ENCODE results near the gene DTNA.
"Not testable (repeated sequence)": the region's sequence is repeated elsewhere in the genome, so short reads cannot be mapped to it uniquely, and the experiment has no call there.

DTNA gene

GRCh38 chr18:34718610-34719009 is 8.5 kb downstream of the DTNA start:
- Histone ChIP-seq H3K79me2 (ENCODE audit: low read length) (no peaks in the 10 kb centered on the region), H4K20me1 (ENCODE audit: insufficient read depth, low read length) (no peaks in the 10 kb centered on the region)

GRCh38 chr18:34720220-34720619 is 10.1 kb downstream of the DTNA start:
- Histone ChIP-seq H3K9me2 (replicated peaks; ENCODE audit: insufficient read depth, low read length) (no peaks in the 10 kb centered on the region), H4K20me1 (ENCODE audit: insufficient read depth, low read length) (no peaks in the 10 kb centered on the region), H3K4me1 (ENCODE audit: low read length) (no peaks in the 10 kb centered on the region), H3K9me3 (replicated peaks; ENCODE audit: insufficient read depth, low read length) (no peaks in the 10 kb centered on the region), H3K4me2 (ENCODE audit: low read depth, low read length) (no peak overlapping the region), H3K9ac (ENCODE audit: low read length) (no peak overlapping the region), H3K36me3 (replicated peaks; ENCODE audit: insufficient read depth, low read length) (no peaks in the 10 kb centered on the region), H3K4me3 (ENCODE audit: low read length) (no peak overlapping the region), H3F3A (ENCODE audit: insufficient read depth, low read length) (no peaks in the 10 kb centered on the region), H3K27me3 (replicated peaks; ENCODE audit: insufficient read depth, low read length) (no peaks in the 10 kb centered on the region), H3K79me2 (ENCODE audit: low read length) (no peaks in the 10 kb centered on the region), H2AFZ (ENCODE audit: low read length) (no peak overlapping the region), H3K27ac (ENCODE audit: low read length) (no peak overlapping the region)
- DNase-seq = no peak
- TF ChIP-seq EZH2 (optimal IDR thresholded peaks at IDR 0.05; ENCODE audit: low read depth, low read length) (no peak), EZH2phosphoT487 (IDR thresholded peaks at IDR 0.05; ENCODE audit: low read length) (no peak), CTCF (IDR thresholded peaks at IDR 0.05; ENCODE audit: low read length) (no peak)

More at GRCh38 chr18:34718610-34719009, 8.5 kb downstream of the DTNA start:
- Histone ChIP-seq H3K27ac (ENCODE audit: low read length) (no peak overlapping the region), H3F3A (ENCODE audit: insufficient read depth, low read length) (no peaks in the 10 kb centered on the region), H3K9ac (ENCODE audit: low read length) (no peak overlapping the region), H2AFZ (ENCODE audit: low read length) (no peak overlapping the region), H3K9me3 (replicated peaks; ENCODE audit: insufficient read depth, low read length) (no peaks in the 10 kb centered on the region), H3K9me2 (replicated peaks; ENCODE audit: insufficient read depth, low read length) (no peaks in the 10 kb centered on the region), H3K36me3 (replicated peaks; ENCODE audit: insufficient read depth, low read length) (no peaks in the 10 kb centered on the region), H3K4me2 (ENCODE audit: low read depth, low read length) (no peak overlapping the region), H3K4me3 (ENCODE audit: low read length) (no peak overlapping the region), H3K4me1 (ENCODE audit: low read length) (no peaks in the 10 kb centered on the region), H3K27me3 (replicated peaks; ENCODE audit: insufficient read depth, low read length) (no peaks in the 10 kb centered on the region)
- TF ChIP-seq EZH2phosphoT487 (IDR thresholded peaks at IDR 0.05; ENCODE audit: low read length) (no peak), EZH2 (optimal IDR thresholded peaks at IDR 0.05; ENCODE audit: low read depth, low read length) (no peak), CTCF (IDR thresholded peaks at IDR 0.05; ENCODE audit: low read length) (no peak)
- no peak for DNase-seq

DNA sequence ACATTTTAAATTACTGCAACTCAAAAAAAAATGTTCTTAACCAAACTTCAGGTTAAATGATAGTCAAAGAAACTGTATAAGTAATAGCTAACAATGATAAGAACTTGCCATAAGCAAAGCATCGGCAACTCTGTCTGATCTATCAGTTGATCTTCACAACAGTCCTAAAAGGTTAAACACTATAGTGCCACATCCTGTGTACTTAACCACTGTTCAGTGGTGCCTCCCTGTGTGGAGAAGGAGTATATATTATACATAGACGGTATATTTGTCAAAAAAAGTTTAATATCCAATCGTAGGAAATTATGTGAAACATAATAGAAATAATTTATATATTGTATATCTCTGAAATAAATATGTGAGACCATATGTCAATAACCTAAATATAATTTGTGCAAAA is 13.0 kb downstream of the DTNA start:
- no peaks in the 10 kb centered on the region for H3K4me1 ChIP-seq (ENCODE audit: low read length)
- no peak for DNase-seq
- no peaks in the 10 kb centered on the region for H4K20me1 ChIP-seq (ENCODE audit: insufficient read depth, low read length)
- H3F3A ChIP-seq (ENCODE audit: insufficient read depth, low read length) = no peaks in the 10 kb centered on the region
- no peak overlapping the region for H3K4me2 ChIP-seq (ENCODE audit: low read depth, low read length)
- no peak overlapping the region for H3K27ac ChIP-seq (ENCODE audit: low read length)
- H3K4me3 ChIP-seq (ENCODE audit: low read length) = no peak overlapping the region
- no peaks in the 10 kb centered on the region for H3K36me3 ChIP-seq (replicated peaks; ENCODE audit: insufficient read depth, low read length)
- no peak overlapping the region for H2AFZ ChIP-seq (ENCODE audit: low read length)
- H3K79me2 ChIP-seq (ENCODE audit: low read length) = no peaks in the 10 kb centered on the region
- no peak for TF ChIP-seq CTCF (IDR thresholded peaks at IDR 0.05; ENCODE audit: low read length)
- no peak for TF ChIP-seq EZH2phosphoT487 (IDR thresholded peaks at IDR 0.05; ENCODE audit: low read length)
- TF ChIP-seq EZH2 (optimal IDR thresholded peaks at IDR 0.05; ENCODE audit: low read depth, low read length) = no peak
- no peaks in the 10 kb centered on the region for H3K9me2 ChIP-seq (replicated peaks; ENCODE audit: insufficient read depth, low read length)
- H3K27me3 ChIP-seq (replicated peaks; ENCODE audit: insufficient read depth, low read length) = no peaks in the 10 kb centered on the region
- H3K9ac ChIP-seq (ENCODE audit: low read length) = no peak overlapping the region
- no peaks in the 10 kb centered on the region for H3K9me3 ChIP-seq (replicated peaks; ENCODE audit: insufficient read depth, low read length)

DNA sequence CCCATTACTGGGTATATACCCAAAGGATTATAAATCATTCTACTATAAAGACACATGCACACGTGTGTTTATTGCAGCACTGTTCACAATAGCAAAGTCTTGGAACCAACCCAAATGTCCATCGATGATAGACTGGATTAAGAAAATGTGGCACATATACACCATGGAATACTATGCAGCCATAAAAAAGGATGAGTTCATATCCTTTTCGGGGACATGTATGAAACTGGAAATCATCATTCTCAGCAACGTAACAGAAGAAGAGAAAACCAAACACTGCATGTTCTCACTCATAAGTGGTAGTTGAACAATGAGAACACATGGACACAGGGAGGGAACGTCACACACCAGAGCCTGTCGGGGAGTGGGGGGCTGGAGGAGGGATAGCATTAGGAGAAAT is 15.6 kb downstream of the DTNA start:
- not testable (repeated sequence) for H3K4me3 ChIP-seq (ENCODE audit: low read length); H3K36me3 ChIP-seq (replicated peaks; ENCODE audit: insufficient read depth, low read length); H3K79me2 ChIP-seq (ENCODE audit: low read length); H3F3A ChIP-seq (ENCODE audit: insufficient read depth, low read length); H3K27ac ChIP-seq (ENCODE audit: low read length); H3K27me3 ChIP-seq (replicated peaks; ENCODE audit: insufficient read depth, low read length); H3K9me2 ChIP-seq (replicated peaks; ENCODE audit: insufficient read depth, low read length); H4K20me1 ChIP-seq (ENCODE audit: insufficient read depth, low read length); H3K9me3 ChIP-seq (replicated peaks; ENCODE audit: insufficient read depth, low read length); H3K4me2 ChIP-seq (ENCODE audit: low read depth, low read length); H2AFZ ChIP-seq (ENCODE audit: low read length); H3K4me1 ChIP-seq (ENCODE audit: low read length); DNase-seq; H3K9ac ChIP-seq (ENCODE audit: low read length)

Measured in MM.1S (cell line).